OCI-LY3 (cell line): ENCODE measurements around the gene WIZ.

Source experiments
- H2AFZ ChIP-seq: fragments of 200-600, 300-600 bp; shearing (Covaris generic); 2 replicates; pipeline ENCODE4 v1.6.0; 2014; ENCODE audit warnings: antibody characterized with exemption, low read depth, low read length
- H3K27ac ChIP-seq: fragments of 200-600, 300-600 bp; sonication (generic); 2 replicates; pipeline ENCODE4 v1.5.1; 2014; ENCODE audit warnings: mild to moderate bottlenecking, low read length, moderate library complexity, mixed read lengths
- H3K27me3 ChIP-seq: fragments of 200-600, 300-600 bp; sonication (generic); 2 replicates; pipeline ENCODE4 v1.6.1; 2014; ENCODE audit warnings: low read depth, low read length, mixed read lengths
- H3K36me3 ChIP-seq: fragments of 200-600, 300-600 bp; sonication (generic); replicated peaks from 2 replicates; pipeline ENCODE3; 2014; ENCODE audit warnings: low read depth, low read length, mixed read lengths
- H3K4me1 ChIP-seq: fragments of 300-600, 200-600 bp; sonication (generic); 2 replicates; pipeline ENCODE4 v1.6.1; 2014; ENCODE audit warnings: low read length, mixed read lengths
- H3K4me2 ChIP-seq: fragments of 200-600, 300-600 bp; sonication (generic); 2 replicates; pipeline ENCODE4 v1.6.1; 2014; ENCODE audit warnings: low read length, mixed read lengths
- H3K4me3 ChIP-seq: fragments of 300-600, 200-600 bp; sonication (generic); 2 replicates; pipeline ENCODE4 v1.5.1; 2014; ENCODE audit warnings: antibody characterized with exemption, mild to moderate bottlenecking, low read length, moderate library complexity
- H3K79me2 ChIP-seq: fragments of 300-600, 200-600 bp; shearing (Covaris generic); 2 replicates; pipeline ENCODE4 v1.6.1; 2014; ENCODE audit warnings: mild to moderate bottlenecking, low read length, mixed read lengths
- H3K9ac ChIP-seq: fragments of 300-600, 200-600 bp; shearing (Covaris generic); 2 replicates; pipeline ENCODE4 v1.6.0; 2014; ENCODE audit warnings: mild to moderate bottlenecking, low read length, moderate library complexity
- H3K9me3 ChIP-seq: fragments of 200-600, 300-600 bp; shearing (Covaris generic); 2 replicates; pipeline ENCODE4 v1.6.1; 2014; ENCODE audit warnings: low read length, mixed read lengths; ENCODE audit not compliant: insufficient read depth
- H4K20me1 ChIP-seq: fragments of 200-600, 300-600 bp; sonication (generic); 2 replicates; pipeline ENCODE4 v1.6.1; 2016; ENCODE audit warnings: low read length, mixed read lengths; ENCODE audit not compliant: insufficient read depth
- CTCF ChIP-seq: fragments of 200-600, 300-600 bp; sonication (generic); IDR thresholded peaks from 2 replicates; pipeline ENCODE4 v1.5.1; 2014; ENCODE audit warnings: antibody characterized with exemption, low read length, low read depth
- EZH2phosphoT487 ChIP-seq: fragments of 200-600 bp; shearing (Covaris generic); IDR thresholded peaks from 2 replicates; pipeline ENCODE4 v1.6.1; 2018; ENCODE audit warnings: antibody characterized with exemption, mixed run types, low read depth

Gene WIZ

GRCh38 chr19:15449620-15450527 lies at the start of gene WIZ:
TSS of gene WIZ (minus strand) at chr19:15449956. CDS start at chr19:15448307, 1,649 bp downstream.
- H3K9me3 ChIP-seq = no peaks in the 10 kb centered on the region
- peaks cover 16% of the 10 kb centered on the region for H3K4me1 ChIP-seq
- H3K27ac ChIP-seq = no peak within 1 kb of the TSS
- no peaks in the 10 kb centered on the region for H3K79me2 ChIP-seq
- H3K36me3 ChIP-seq = peaks cover 15% of the 10 kb centered on the region
- H3K27me3 ChIP-seq = no peaks in the 10 kb centered on the region
- H2AFZ ChIP-seq = peak within 1 kb of the TSS; percentile 87
- TF ChIP-seq CTCF = no peak
- no peak for TF ChIP-seq EZH2phosphoT487
- H4K20me1 ChIP-seq = no peaks in the 10 kb centered on the region
- peak within 1 kb of the TSS; percentile 73 for H3K4me2 ChIP-seq
- peak within 1 kb of the TSS; percentile 82 for H3K4me3 ChIP-seq
- peak within 1 kb of the TSS; percentile 67 for H3K9ac ChIP-seq

GRCh38 chr19:15498910-15499309 lies 49.2 kb upstream of the WIZ start:
- Histone ChIP-seq H4K20me1 (no peaks in the 10 kb centered on the region), H3K36me3 (no peaks in the 10 kb centered on the region), H2AFZ (no peak overlapping the region), H3K27me3 (peaks cover 4% of the 10 kb centered on the region; the same call in 1 of the 2 replicates), H3K79me2 (no peaks in the 10 kb centered on the region), H3K9ac (no peak overlapping the region), H3K9me3 (no peaks in the 10 kb centered on the region), H3K4me3 (no peak overlapping the region), H3K4me2 (no peak overlapping the region), H3K4me1 (no peaks in the 10 kb centered on the region), H3K27ac (no peak overlapping the region)
- TF ChIP-seq CTCF (no peak), EZH2phosphoT487 (no peak)

GRCh38 chr19:15498156-15498858 lies 48.6 kb upstream of the WIZ start:
- H2AFZ ChIP-seq = no peak overlapping the region
- H3K79me2 ChIP-seq = no peaks in the 10 kb centered on the region
- no peak overlapping the region for H3K27ac ChIP-seq
- H3K9ac ChIP-seq = no peak overlapping the region
- no peaks in the 10 kb centered on the region for H4K20me1 ChIP-seq
- H3K27me3 ChIP-seq = peaks cover 4% of the 10 kb centered on the region; the same call in 1 of the 2 replicates
- H3K36me3 ChIP-seq = no peaks in the 10 kb centered on the region
- no peak overlapping the region for H3K4me2 ChIP-seq
- TF ChIP-seq EZH2phosphoT487 (no peak), CTCF (no peak)
- no peaks in the 10 kb centered on the region for H3K9me3 ChIP-seq
- no peak overlapping the region for H3K4me3 ChIP-seq
- no peaks in the 10 kb centered on the region for H3K4me1 ChIP-seq

GRCh38 chr19:15495151-15495550 lies 45.4 kb upstream of the WIZ start:
- Histone ChIP-seq H3K27me3 (no peaks in the 10 kb centered on the region), H3K79me2 (no peaks in the 10 kb centered on the region), H3K4me3 (no peak overlapping the region), H4K20me1 (no peaks in the 10 kb centered on the region), H3K4me2 (no peak overlapping the region), H2AFZ (no peak overlapping the region), H3K9me3 (no peaks in the 10 kb centered on the region), H3K27ac (no peak overlapping the region), H3K36me3 (no peaks in the 10 kb centered on the region), H3K4me1 (no peaks in the 10 kb centered on the region), H3K9ac (no peak overlapping the region)
- no peak for TF ChIP-seq EZH2phosphoT487
- TF ChIP-seq CTCF = no peak
